ENCODE measurements around the gene PPIL1.
"Not testable (repeated sequence)": the region's sequence is repeated elsewhere in the genome, so short reads cannot be mapped to it uniquely, and the experiment has no call there.

Gene PPIL1

GRCh38 chr6:36815962-36816735, 58.5 kb downstream of the PPIL1 start:
- peak; percentile 70 for DNase-seq (ENCODE audit: low read depth)

GRCh38 chr6:36814249-36814648, 60.4 kb downstream of the PPIL1 start:
- no peak for DNase-seq (ENCODE audit: low read depth)

GRCh38 chr6:36813526-36813925, 61.1 kb downstream of the PPIL1 start:
- DNase-seq (ENCODE audit: low read depth): no peak

- not testable (repeated sequence) for DNase-seq (ENCODE audit: low read depth)
These were observed 61.6 kb downstream of the PPIL1 start for GRCh38 chr6:36813047-36813446.

- peak; percentile 46 for DNase-seq (ENCODE audit: low read depth)
These were observed 64.4 kb downstream of the PPIL1 start for GRCh38 chr6:36809941-36810803.

GRCh38 chr6:36809156-36809555, 65.4 kb downstream of the PPIL1 start:
- DNase-seq (ENCODE audit: low read depth): no peak

GRCh38 chr6:36808634-36809033, 66.0 kb downstream of the PPIL1 start:
- DNase-seq (ENCODE audit: low read depth): no peak

GRCh38 chr6:36807750-36808149, 66.9 kb downstream of the PPIL1 start:
- DNase-seq (ENCODE audit: low read depth): no peak

GRCh38 chr6:36807143-36807542, 67.5 kb downstream of the PPIL1 start:
- DNase-seq (ENCODE audit: low read depth): no peak

- no peak for DNase-seq (ENCODE audit: low read depth)
These were observed 68.7 kb downstream of the PPIL1 start for GRCh38 chr6:36805917-36806316.

- DNase-seq (ENCODE audit: low read depth): no peak
These were observed 69.4 kb downstream of the PPIL1 start for GRCh38 chr6:36805096-36805797.

Measured in amniotic epithelial cell (primary cell).